NCI-H1092 (cell line): Measurements from ENCODE around the gene GBP7.
"Not testable (repeated sequence)": the region's sequence is repeated elsewhere in the genome, so short reads cannot be mapped to it uniquely, and the experiment has no call there.

Experiments used
- DNase-seq: peaks from one replicate; lab custom pipeline; 2025; lab: John Stamatoyannopoulos, UW

The GBP7 gene

GRCh38 chr1:89175601-89176256 lies at the start of gene GBP7:
GBP7 (minus strand) TSS chr1:89176003; CDS start chr1:89171935, 4,068 bp downstream.
- no peak for DNase-seq

GRCh38 chr1:89221341-89221740 lies 45.5 kb upstream of the GBP7 start:
- no peak for DNase-seq

GRCh38 chr1:89219851-89220250 lies 44.0 kb upstream of the GBP7 start:
- not testable (repeated sequence) for DNase-seq

- not testable (repeated sequence) for DNase-seq
Observed at GRCh38 chr1:89218941-89219340, 43.1 kb upstream of the GBP7 start.

GRCh38 chr1:89213347-89213746 lies 37.5 kb upstream of the GBP7 start:
- DNase-seq, result no peak

- no peak for DNase-seq
Observed at GRCh38 chr1:89211035-89211634, 35.3 kb upstream of the GBP7 start.

- no peak for DNase-seq
Observed at GRCh38 chr1:89206373-89206772, 30.6 kb upstream of the GBP7 start.

GRCh38 chr1:89203166-89203565 lies 27.4 kb upstream of the GBP7 start:
- DNase-seq, result no peak

GRCh38 chr1:89201106-89201794 lies 25.4 kb upstream of the GBP7 start:
- no peak for DNase-seq

- DNase-seq, result no peak
Observed at GRCh38 chr1:89200663-89201062, 24.9 kb upstream of the GBP7 start.

- DNase-seq, result no peak
Observed at GRCh38 chr1:89199525-89200031, 23.8 kb upstream of the GBP7 start.

GRCh38 chr1:89198491-89199072 lies 22.8 kb upstream of the GBP7 start, which contains the start of gene GBP4:
GBP4 (minus strand) TSS chr1:89198942; CDS start chr1:89198834, 108 bp downstream.
- DNase-seq, result no peak

GRCh38 chr1:89198081-89198480 lies 22.3 kb upstream of the GBP7 start:
- no peak for DNase-seq

- no peak for DNase-seq
Observed at GRCh38 chr1:89195476-89195875, 19.7 kb upstream of the GBP7 start.

GRCh38 chr1:89191314-89191713 lies 15.5 kb upstream of the GBP7 start:
- DNase-seq, result no peak

- no peak for DNase-seq
Observed at GRCh38 chr1:89190017-89190416, 14.2 kb upstream of the GBP7 start.

GRCh38 chr1:89179343-89179742 lies 3.5 kb upstream of the GBP7 start:
- DNase-seq, result no peak

GRCh38 chr1:89176971-89177370 lies 1.2 kb upstream of the GBP7 start:
- no peak for DNase-seq

GRCh38 chr1:89174491-89174890 lies 1.3 kb downstream of the GBP7 start:
- DNase-seq, result no peak

GRCh38 chr1:89172468-89173143 lies 3.2 kb downstream of the GBP7 start:
- DNase-seq, result no peak

- DNase-seq, result no peak
Observed at GRCh38 chr1:89171067-89171438, 4.8 kb downstream of the GBP7 start.
